Measurements from ENCODE around the gene WDR88. TPM values are rescaled to one million over a fixed set of nuclear protein-coding genes. Genes with fewer than 3 reads are reported as not detected.

WDR88 gene
- polyA plus RNA-seq, 3 donors, result not detected

DNA sequence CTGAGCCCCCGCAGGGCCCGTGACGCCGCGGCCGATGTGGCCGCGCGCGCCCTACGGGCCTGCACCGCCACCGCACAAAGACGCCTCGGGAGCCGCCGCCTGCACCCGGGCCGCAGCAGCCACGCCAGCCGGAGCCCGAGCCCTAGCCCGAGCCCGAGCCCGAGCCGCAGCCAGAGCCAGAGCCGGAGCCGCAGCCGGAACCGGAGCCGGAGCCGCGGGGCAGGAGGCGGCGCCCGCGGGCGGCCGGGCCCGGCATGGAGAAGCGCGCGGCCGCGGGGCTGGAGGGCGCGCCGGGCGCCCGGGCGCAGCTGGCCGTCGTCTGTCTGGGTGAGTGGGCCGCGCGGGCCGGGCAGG is 62.6 kb downstream of the WDR88 start:
- TF ChIP-seq, protein P1, sequence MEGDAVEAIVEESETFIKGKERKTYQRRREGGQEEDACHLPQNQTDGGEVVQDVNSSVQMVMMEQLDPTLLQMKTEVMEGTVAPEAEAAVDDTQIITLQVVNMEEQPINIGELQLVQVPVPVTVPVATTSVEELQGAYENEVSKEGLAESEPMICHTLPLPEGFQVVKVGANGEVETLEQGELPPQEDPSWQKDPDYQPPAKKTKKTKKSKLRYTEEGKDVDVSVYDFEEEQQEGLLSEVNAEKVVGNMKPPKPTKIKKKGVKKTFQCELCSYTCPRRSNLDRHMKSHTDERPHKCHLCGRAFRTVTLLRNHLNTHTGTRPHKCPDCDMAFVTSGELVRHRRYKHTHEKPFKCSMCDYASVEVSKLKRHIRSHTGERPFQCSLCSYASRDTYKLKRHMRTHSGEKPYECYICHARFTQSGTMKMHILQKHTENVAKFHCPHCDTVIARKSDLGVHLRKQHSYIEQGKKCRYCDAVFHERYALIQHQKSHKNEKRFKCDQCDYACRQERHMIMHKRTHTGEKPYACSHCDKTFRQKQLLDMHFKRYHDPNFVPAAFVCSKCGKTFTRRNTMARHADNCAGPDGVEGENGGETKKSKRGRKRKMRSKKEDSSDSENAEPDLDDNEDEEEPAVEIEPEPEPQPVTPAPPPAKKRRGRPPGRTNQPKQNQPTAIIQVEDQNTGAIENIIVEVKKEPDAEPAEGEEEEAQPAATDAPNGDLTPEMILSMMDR (IDR thresholded peaks at IDR 0.05), result no peak
- H3K27ac Mint-ChIP-seq, result no peak overlapping the region
- intact Hi-C loops (cut with micrococcal nuclease), result no loop called here
- peak overlapping the region in 2 of 3 experiments; percentile 54 to 83 for H3K4me3 ChIP-seq (replicated peaks in 1 of 3; ENCODE audit: low read depth in 2 of 3, low read length in 3 of 3)
- H3K27me3 ChIP-seq (ENCODE audit: control insufficient read depth in 2 of 2, insufficient read depth in 2 of 2, low read length in 2 of 2), result no peaks in the 10 kb centered on the region
- H3K4me1 ChIP-seq (ENCODE audit: control insufficient read depth in 1 of 2, insufficient read depth in 2 of 2, low read length in 2 of 2), result peaks cover 37 to 48% of the 10 kb centered on the region in 2 donors
- peaks cover 7 to 19% (median 11%) of the 10 kb centered on the region in 3 donors for H3K27me3 Mint-ChIP-seq (ENCODE audit: low read depth in 3 of 3)
- H3K36me3 Mint-ChIP-seq, result peaks cover 12 to 24% of the 10 kb centered on the region in 2 donors
- peak overlapping the region; percentile 80 for H2AFZ ChIP-seq (ENCODE audit: insufficient read depth, low read depth, low read length, poor library complexity, severe bottlenecking)
- H3K79me2 ChIP-seq (ENCODE audit: insufficient read depth, low read length), result peaks cover 36% of the 10 kb centered on the region
- H3K36me3 ChIP-seq (replicated peaks in 1 of 2; ENCODE audit: control insufficient read depth in 1 of 2, insufficient read depth in 2 of 2, low read length in 2 of 2), result peaks cover 6 to 22% of the 10 kb centered on the region in 2 donors
- no peak overlapping the region for H3K27ac ChIP-seq (ENCODE audit: low read depth in 1 of 2, low read length in 2 of 2)
- H3K9me3 ChIP-seq (replicated peaks in 1 of 2; ENCODE audit: control insufficient read depth in 1 of 2, insufficient read depth in 1 of 2, low read length in 2 of 2), result no peaks in the 10 kb centered on the region
- peak overlapping the region; percentile 84 for H3K4me2 ChIP-seq (replicated peaks; ENCODE audit: extremely low read depth, low read length, poor library complexity, severe bottlenecking)
- H3K4me3 Mint-ChIP-seq, result peak overlapping the region in 1 of 2 donors; percentile 42
- no peak for DNase-seq
- no peaks in the 10 kb centered on the region for H3K9me3 Mint-ChIP-seq
- H3K9ac ChIP-seq (ENCODE audit: insufficient read depth, low read length, poor library complexity, severe bottlenecking), result peak overlapping the region; percentile 74
- peaks cover 8% of the 10 kb centered on the region for H4K20me1 ChIP-seq (ENCODE audit: insufficient read depth, low read length)
- peaks cover 53% of the 10 kb centered on the region for H3K4me1 Mint-ChIP-seq
- 0% methylated on average over 57 of the region's 57 CpGs for WGBS (ENCODE audit: insufficient coverage)

DNA sequence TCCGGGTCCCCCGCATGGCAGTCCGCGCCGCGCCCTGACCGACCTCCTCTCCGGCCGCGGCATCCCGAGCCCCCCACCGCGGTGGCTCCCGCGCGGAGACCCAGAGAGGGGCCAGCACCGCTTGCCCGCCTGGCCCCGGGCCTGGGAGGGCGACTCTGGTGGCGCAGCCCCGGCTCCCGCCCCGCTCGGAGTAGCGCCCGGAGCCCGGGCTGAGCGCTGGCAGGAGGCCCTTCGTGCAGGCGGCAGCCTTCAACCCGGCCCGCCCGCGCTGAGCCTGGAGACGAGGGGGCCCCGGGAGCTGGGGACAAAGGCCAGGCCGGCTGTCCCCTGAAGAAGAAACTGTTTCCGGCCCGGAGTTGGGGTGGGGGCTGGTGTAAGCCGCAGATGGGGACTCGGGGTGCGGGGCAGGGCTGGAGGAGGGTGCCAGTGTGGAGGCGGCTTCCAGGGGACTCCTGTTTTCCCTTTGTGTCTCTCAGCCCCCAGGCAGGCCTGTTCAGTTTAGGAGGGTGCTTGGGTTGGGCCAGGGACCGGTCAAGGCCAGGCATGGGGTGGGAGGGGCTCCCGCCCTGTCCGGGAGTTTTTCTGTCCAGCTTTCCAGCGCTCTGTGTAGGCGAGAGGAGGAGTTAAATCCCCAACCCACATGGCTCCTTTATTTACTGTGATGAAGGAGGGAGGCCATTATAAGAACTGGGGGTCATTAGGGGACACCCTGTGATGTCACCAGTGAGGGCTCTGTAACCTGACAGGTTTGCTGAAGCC is 63.2 kb downstream of the WDR88 start:
- WGBS (ENCODE audit: insufficient coverage), result 2% methylated on average over 41 of the region's 49 CpGs
- peak overlapping the region; percentile 38 to 40 for H3K27ac ChIP-seq (ENCODE audit: low read depth in 1 of 2, low read length in 2 of 2)
- H3K36me3 Mint-ChIP-seq, result peaks cover 12 to 24% of the 10 kb centered on the region in 2 donors
- intact Hi-C loops (cut with micrococcal nuclease), result no loop called here
- H3K9me3 Mint-ChIP-seq, result no peaks in the 10 kb centered on the region
- peaks cover 7 to 19% (median 11%) of the 10 kb centered on the region in 3 donors for H3K27me3 Mint-ChIP-seq (ENCODE audit: low read depth in 3 of 3)
- no peaks in the 10 kb centered on the region for H3K9me3 ChIP-seq (replicated peaks in 1 of 2; ENCODE audit: control insufficient read depth in 1 of 2, insufficient read depth in 1 of 2, low read length in 2 of 2)
- no peak for DNase-seq
- peak overlapping the region; percentile 80 for H2AFZ ChIP-seq (ENCODE audit: insufficient read depth, low read depth, low read length, poor library complexity, severe bottlenecking)
- H3K4me3 Mint-ChIP-seq, result peak overlapping the region; percentile 79 to 89
- no peaks in the 10 kb centered on the region for H3K27me3 ChIP-seq (ENCODE audit: control insufficient read depth in 2 of 2, insufficient read depth in 2 of 2, low read length in 2 of 2)
- peaks cover 12% of the 10 kb centered on the region for H4K20me1 ChIP-seq (ENCODE audit: insufficient read depth, low read length)
- H3K9ac ChIP-seq (ENCODE audit: insufficient read depth, low read length, poor library complexity, severe bottlenecking), result peak overlapping the region; percentile 74
- peaks cover 41 to 54% of the 10 kb centered on the region in 2 donors for H3K4me1 ChIP-seq (ENCODE audit: control insufficient read depth in 1 of 2, insufficient read depth in 2 of 2, low read length in 2 of 2)
- H3K36me3 ChIP-seq (replicated peaks in 1 of 2; ENCODE audit: control insufficient read depth in 1 of 2, insufficient read depth in 2 of 2, low read length in 2 of 2), result peaks cover 6 to 22% of the 10 kb centered on the region in 2 donors
- H3K27ac Mint-ChIP-seq, result peak overlapping the region in 4 of 7 donors; percentile 6 to 60 (median 18)
- TF ChIP-seq, protein P1 (IDR thresholded peaks at IDR 0.05), result no peak
- peaks cover 57% of the 10 kb centered on the region for H3K4me1 Mint-ChIP-seq
- peak overlapping the region; percentile 84 for H3K4me2 ChIP-seq (replicated peaks; ENCODE audit: extremely low read depth, low read length, poor library complexity, severe bottlenecking)
- H3K4me3 ChIP-seq (replicated peaks in 1 of 3; ENCODE audit: low read depth in 2 of 3, low read length in 3 of 3), result peak overlapping the region; percentile 45 to 83 (median 54)
- peaks cover 40% of the 10 kb centered on the region for H3K79me2 ChIP-seq (ENCODE audit: insufficient read depth, low read length)
